RWPE2 (cell line): Measurements from ENCODE around the gene LMX1A.

Experiments
- ATAC-seq: fragments of 200-7000 bp; cut with Tn5 transposase; 3 replicates; pipeline ENCODE4 v1.9.1; 2021; ENCODE audit warnings: low read depth
- DNase-seq: peaks from one replicate; pipeline ENCODE4 v3.0.0-alpha.2; 2020; ENCODE audit warnings: low spot score
- H3K27ac ChIP-seq: fragments of 450-650 bp; 2 replicates; pipeline ENCODE4 v1.5.1; 2017; ENCODE audit warnings: mild to moderate bottlenecking; ENCODE audit not compliant: poor library complexity, severe bottlenecking
- H3K27me3 ChIP-seq: fragments of 250-450 bp; sonication (Bioruptor Pico); 2 replicates; pipeline ENCODE4 v1.5.1; 2021; ENCODE audit warnings: mild to moderate bottlenecking, moderate library complexity; ENCODE audit not compliant: insufficient read depth, poor library complexity, severe bottlenecking
- H3K36me3 ChIP-seq: fragments of 250-450 bp; sonication (Bioruptor Pico); 2 replicates; pipeline ENCODE4 v1.5.1; 2020; ENCODE audit warnings: low read depth, mild to moderate bottlenecking, moderate library complexity
- H3K4me1 ChIP-seq: fragments of 250-450 bp; sonication (Bioruptor Pico); 2 replicates; pipeline ENCODE4 v1.5.1; 2021; ENCODE audit warnings: mild to moderate bottlenecking, moderate library complexity; ENCODE audit not compliant: insufficient read depth, poor library complexity, severe bottlenecking
- H3K4me3 ChIP-seq: fragments of 250-450 bp; sonication (Bioruptor Pico); 2 replicates; pipeline ENCODE4 v1.5.1; 2021; ENCODE audit warnings: mild to moderate bottlenecking, moderate library complexity; ENCODE audit not compliant: severe bottlenecking
- H3K9me3 ChIP-seq: fragments of 250-450 bp; sonication (Bioruptor Pico); 2 replicates; pipeline ENCODE4 v1.5.1; 2021; ENCODE audit warnings: mild to moderate bottlenecking, moderate library complexity; ENCODE audit not compliant: severe bottlenecking
- CTCF ChIP-seq: fragments of 450-650 bp; IDR thresholded peaks from one replicate; pipeline ENCODE4 v1.5.1; 2017; ENCODE audit warnings: mild to moderate bottlenecking, moderate library complexity; ENCODE audit not compliant: poor library complexity, severe bottlenecking

LMX1A gene

GRCh38 chr1:165173409-165173808, 183.1 kb downstream of the LMX1A start:
- Histone ChIP-seq H3K4me1 (peaks cover 12% of the 10 kb centered on the region), H3K9me3 (peaks cover 2% of the 10 kb centered on the region), H3K36me3 (no peaks in the 10 kb centered on the region), H3K27me3 (no peaks in the 10 kb centered on the region), H3K27ac (no peak overlapping the region), H3K4me3 (no peak overlapping the region)
- no peak for ATAC-seq
- no peak for DNase-seq
- no peak for TF ChIP-seq CTCF

- ATAC-seq (no peak), DNase-seq (no peak)
- Histone ChIP-seq H3K27ac (no peak overlapping the region), H3K4me1 (peaks cover 12% of the 10 kb centered on the region), H3K4me3 (no peak overlapping the region), H3K36me3 (no peaks in the 10 kb centered on the region), H3K9me3 (peaks cover 2% of the 10 kb centered on the region), H3K27me3 (no peaks in the 10 kb centered on the region)
- TF ChIP-seq CTCF: no peak
These were observed 183.8 kb downstream of the LMX1A start for GRCh38 chr1:165172666-165173065.

- Histone ChIP-seq H3K9me3 (no peaks in the 10 kb centered on the region), H3K27me3 (no peaks in the 10 kb centered on the region), H3K27ac (no peak overlapping the region), H3K36me3 (no peaks in the 10 kb centered on the region), H3K4me1 (peaks cover 12% of the 10 kb centered on the region), H3K4me3 (no peak overlapping the region)
- no peak for DNase-seq
- no peak for ATAC-seq
- no peak for TF ChIP-seq CTCF
These were observed 186.8 kb downstream of the LMX1A start for GRCh38 chr1:165169729-165170128.

GRCh38 chr1:165169028-165169427, 187.5 kb downstream of the LMX1A start:
- no peak for TF ChIP-seq CTCF
- peaks cover 12% of the 10 kb centered on the region for H3K4me1 ChIP-seq
- H3K36me3 ChIP-seq: no peaks in the 10 kb centered on the region
- no peak overlapping the region for H3K27ac ChIP-seq
- H3K27me3 ChIP-seq: no peaks in the 10 kb centered on the region
- DNase-seq (peak; percentile 72), ATAC-seq (peak; percentile 99)
- H3K9me3 ChIP-seq: no peaks in the 10 kb centered on the region
- no peak overlapping the region for H3K4me3 ChIP-seq

- Histone ChIP-seq H3K36me3 (no peaks in the 10 kb centered on the region), H3K27me3 (no peaks in the 10 kb centered on the region), H3K27ac (no peak overlapping the region), H3K9me3 (no peaks in the 10 kb centered on the region), H3K4me3 (no peak overlapping the region), H3K4me1 (peaks cover 9% of the 10 kb centered on the region)
- ATAC-seq (no peak), DNase-seq (no peak)
- no peak for TF ChIP-seq CTCF
These were observed 188.0 kb downstream of the LMX1A start for GRCh38 chr1:165168467-165168866.
